ENCODE results near the gene MIB2.

- TF ChIP-seq CTCF (IDR thresholded peaks at IDR 0.05), result no peak
- no peak for TF ChIP-seq POLR2AphosphoS5 (IDR thresholded peaks at IDR 0.05)
- no peak for TF ChIP-seq POLR2A (IDR thresholded peaks at IDR 0.05; ENCODE audit: low read depth)
- no peak for TF ChIP-seq EP300 (IDR thresholded peaks at IDR 0.05)
Measured at GRCh38 chr1:1605034-1605591, 10.2 kb upstream of the MIB2 start.
